Measurements from ENCODE around the gene KIF18B.

KIF18B gene

DNA sequence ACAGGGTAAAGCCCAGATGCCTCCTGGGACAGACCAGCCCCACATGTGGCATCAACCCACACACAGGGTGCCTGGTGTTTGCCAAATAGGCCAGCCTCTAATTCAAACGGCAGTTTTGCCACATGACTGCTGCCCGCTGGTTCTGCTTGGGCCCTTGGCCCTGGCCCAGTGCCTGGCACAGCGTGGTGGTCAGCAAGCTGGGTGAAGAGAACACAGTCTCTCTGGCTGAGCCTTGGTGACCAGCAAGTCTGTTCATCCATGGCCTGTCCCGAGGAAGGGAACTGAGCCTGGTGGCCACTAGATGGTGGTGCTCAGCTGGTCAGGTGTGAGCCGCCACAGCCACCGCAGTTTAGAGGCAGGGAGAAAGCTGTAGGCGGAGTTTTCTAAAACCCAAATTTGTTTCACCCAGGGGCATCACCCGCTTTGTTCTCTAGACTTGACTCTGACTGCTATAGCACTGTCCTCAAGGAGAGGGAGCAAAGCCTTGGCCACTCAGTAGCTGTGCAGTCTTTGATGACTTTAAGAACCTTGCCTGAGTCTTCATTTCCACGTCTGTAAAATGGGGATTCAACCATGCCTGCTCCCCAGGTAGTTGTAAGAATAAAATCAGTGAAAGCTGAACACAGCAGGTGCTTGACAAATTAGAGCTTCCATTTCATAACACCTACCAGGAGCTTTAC, 27.5 kb downstream of the KIF18B start:
- no peak overlapping the region for H3K27ac ChIP-seq (replicated peaks)
- peaks cover 2% of the 10 kb centered on the region for H3K27me3 ChIP-seq (ENCODE audit: insufficient read depth, poor library complexity, severe bottlenecking)
- no peak overlapping the region for H3K4me3 ChIP-seq (replicated peaks; ENCODE audit: insufficient read depth, low read length)
- TF ChIP-seq, protein P1, sequence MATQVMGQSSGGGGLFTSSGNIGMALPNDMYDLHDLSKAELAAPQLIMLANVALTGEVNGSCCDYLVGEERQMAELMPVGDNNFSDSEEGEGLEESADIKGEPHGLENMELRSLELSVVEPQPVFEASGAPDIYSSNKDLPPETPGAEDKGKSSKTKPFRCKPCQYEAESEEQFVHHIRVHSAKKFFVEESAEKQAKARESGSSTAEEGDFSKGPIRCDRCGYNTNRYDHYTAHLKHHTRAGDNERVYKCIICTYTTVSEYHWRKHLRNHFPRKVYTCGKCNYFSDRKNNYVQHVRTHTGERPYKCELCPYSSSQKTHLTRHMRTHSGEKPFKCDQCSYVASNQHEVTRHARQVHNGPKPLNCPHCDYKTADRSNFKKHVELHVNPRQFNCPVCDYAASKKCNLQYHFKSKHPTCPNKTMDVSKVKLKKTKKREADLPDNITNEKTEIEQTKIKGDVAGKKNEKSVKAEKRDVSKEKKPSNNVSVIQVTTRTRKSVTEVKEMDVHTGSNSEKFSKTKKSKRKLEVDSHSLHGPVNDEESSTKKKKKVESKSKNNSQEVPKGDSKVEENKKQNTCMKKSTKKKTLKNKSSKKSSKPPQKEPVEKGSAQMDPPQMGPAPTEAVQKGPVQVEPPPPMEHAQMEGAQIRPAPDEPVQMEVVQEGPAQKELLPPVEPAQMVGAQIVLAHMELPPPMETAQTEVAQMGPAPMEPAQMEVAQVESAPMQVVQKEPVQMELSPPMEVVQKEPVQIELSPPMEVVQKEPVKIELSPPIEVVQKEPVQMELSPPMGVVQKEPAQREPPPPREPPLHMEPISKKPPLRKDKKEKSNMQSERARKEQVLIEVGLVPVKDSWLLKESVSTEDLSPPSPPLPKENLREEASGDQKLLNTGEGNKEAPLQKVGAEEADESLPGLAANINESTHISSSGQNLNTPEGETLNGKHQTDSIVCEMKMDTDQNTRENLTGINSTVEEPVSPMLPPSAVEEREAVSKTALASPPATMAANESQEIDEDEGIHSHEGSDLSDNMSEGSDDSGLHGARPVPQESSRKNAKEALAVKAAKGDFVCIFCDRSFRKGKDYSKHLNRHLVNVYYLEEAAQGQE (IDR thresholded peaks at IDR 0.05; ENCODE audit: insufficient replicate concordance, low read depth): no peak
- TF ChIP-seq POLR2AphosphoS5 (IDR thresholded peaks at IDR 0.05; ENCODE audit: low read depth): no peak
- peak; percentile 9; the same call in 1 of the 2 replicates for TF ChIP-seq SPI1 (IDR thresholded peaks at IDR 0.05; ENCODE audit: borderline replicate concordance, low read depth)
- TF ChIP-seq CTCF (IDR thresholded peaks at IDR 0.05; ENCODE audit: insufficient read depth, low read length): peak; percentile 84
- DNase-seq (ENCODE audit: low read depth in 1 of 2, low spot score in 1 of 2): peak; percentile 28 to 80

DNA sequence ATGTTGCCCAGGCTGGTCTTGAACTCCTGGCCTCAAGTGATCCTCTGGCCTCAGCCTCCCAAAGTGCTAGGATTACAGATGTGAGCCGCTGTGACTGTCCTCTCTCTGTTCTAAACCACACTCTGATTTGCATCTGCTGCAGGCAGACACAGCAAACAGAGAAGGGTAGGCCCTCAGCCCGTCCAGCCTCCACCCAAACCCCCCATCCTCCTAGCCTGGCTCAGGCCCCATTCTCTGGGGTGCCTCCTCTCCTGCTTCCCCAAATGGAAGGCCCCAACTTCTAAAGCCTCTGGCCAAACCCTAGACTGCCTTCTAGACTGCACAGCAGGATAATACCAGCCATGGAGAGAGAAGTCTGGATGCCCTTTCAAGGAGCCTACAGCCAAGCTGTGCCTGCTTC, 28.2 kb downstream of the KIF18B start:
- Histone ChIP-seq H3K27ac (replicated peaks) (no peak overlapping the region), H3K4me3 (replicated peaks; ENCODE audit: insufficient read depth, low read length) (no peak overlapping the region), H3K27me3 (ENCODE audit: insufficient read depth, poor library complexity, severe bottlenecking) (peaks cover 2% of the 10 kb centered on the region)
- TF ChIP-seq GABPA (IDR thresholded peaks at IDR 0.05; ENCODE audit: low read depth) (no peak), SPI1 (IDR thresholded peaks at IDR 0.05; ENCODE audit: borderline replicate concordance, low read depth) (no peak), POLR2AphosphoS5 (IDR thresholded peaks at IDR 0.05; ENCODE audit: low read depth) (no peak), CTCF (IDR thresholded peaks at IDR 0.05; ENCODE audit: insufficient read depth, low read length) (no peak)
- TF ChIP-seq, protein P1 (IDR thresholded peaks at IDR 0.05; ENCODE audit: insufficient replicate concordance, low read depth): no peak
- no peak for DNase-seq (ENCODE audit: low read depth in 1 of 2, low spot score in 1 of 2)

- Histone ChIP-seq H3K27ac (replicated peaks) (no peak overlapping the region), H3K27me3 (ENCODE audit: insufficient read depth, poor library complexity, severe bottlenecking) (peaks cover 2% of the 10 kb centered on the region), H3K4me3 (replicated peaks; ENCODE audit: insufficient read depth, low read length) (no peak overlapping the region)
- TF ChIP-seq GABPA (IDR thresholded peaks at IDR 0.05; ENCODE audit: low read depth) (no peak), SPI1 (IDR thresholded peaks at IDR 0.05; ENCODE audit: borderline replicate concordance, low read depth) (no peak), CTCF (IDR thresholded peaks at IDR 0.05; ENCODE audit: insufficient read depth, low read length) (no peak), POLR2AphosphoS5 (IDR thresholded peaks at IDR 0.05; ENCODE audit: low read depth) (no peak)
- TF ChIP-seq, protein P1 (IDR thresholded peaks at IDR 0.05; ENCODE audit: insufficient replicate concordance, low read depth): no peak
- DNase-seq (ENCODE audit: low read depth in 1 of 2, low spot score in 1 of 2): no peak
Observed at GRCh38 chr17:44918006-44918405, 29.6 kb downstream of the KIF18B start.

Measured in HL-60 (cell line).